A549 (cell line): ENCODE results near the gene ZNF566. TPM values are rescaled to one million over a fixed set of nuclear protein-coding genes. Genes with fewer than 3 reads are reported as not detected.

Experiments
- ATAC-seq, 2 experiments: fragments of 200-7000 bp in 1 of 2; fragments of >200 bp in 1 of 2; cut with Nextera tagmentation in 1 of 2; cut with Tn5 transposase in 1 of 2; 3 replicates each; pipeline versions ENCODE4 v1.8.0 to v1.9.1; 2018 to 2020; ENCODE audit warnings: mild to moderate bottlenecking in 1 of 2, moderate library complexity in 1 of 2
- CTCF ChIA-PET: fragments of 300-600 bp; sonication (Branson Sonifier 250); formaldehyde crosslinking; extraction: SDS; loops from one replicate; lab custom pipeline; 2021; ENCODE audit warnings: antibody characterized with exemption, inconsistent platforms; lab: Yijun Ruan, JAX
- POLR2A ChIA-PET: fragments of 350-600 bp; formaldehyde crosslinking; extraction: SDS; loops from one replicate; lab custom pipeline; 2021; ENCODE audit warnings: antibody characterized with exemption, inconsistent platforms; lab: Yijun Ruan, JAX
- DNase-seq, 2 experiments: peaks; one replicate each; pipeline versions ENCODE4 v3.0.0 to v3.0.0-alpha.2; 2011 to 2016; ENCODE audit warnings: low read depth in 1 of 2, low spot score in 1 of 2
- FAIRE-seq: peaks from 2 replicates; lab custom pipeline; 2011; peaks lifted over from hg19 to GRCh38; lab: Jason Lieb, UNC
- H3K27ac ChIP-seq, 2 experiments: fragments of >200 bp; sonication (Bioruptor Twin); formaldehyde crosslinking; 3 replicates each; pipeline ENCODE4 v1.5.1; 2016 to 2017
- H3K4me1 ChIP-seq: fragments of >200 bp; sonication (Bioruptor Twin); formaldehyde crosslinking; 3 replicates; pipeline ENCODE4 v1.6.1; 2016
- H3K4me2 ChIP-seq: fragments of >200 bp; sonication (Bioruptor Twin); formaldehyde crosslinking; 3 replicates; pipeline ENCODE4 v1.6.1; 2016
- H3K4me3 ChIP-seq: fragments of >200 bp; sonication (Bioruptor Twin); formaldehyde crosslinking; 3 replicates; pipeline ENCODE4 v1.5.1; 2016
- H3K9me3 ChIP-seq: fragments of >200 bp; sonication (Bioruptor Twin); formaldehyde crosslinking; 3 replicates; pipeline ENCODE4 v1.6.1; 2016
- BHLHE40 ChIP-seq: IDR thresholded peaks from 2 replicates; pipeline ENCODE4 v1.6.1; 2012; ENCODE audit warnings: low read depth, low read length, inconsistent platforms
- CBX2 ChIP-seq: fragments of 200-600 bp; sonication (generic); IDR thresholded peaks from 2 replicates; pipeline ENCODE4 v1.6.1; 2016; ENCODE audit warnings: low read depth, mild to moderate bottlenecking, borderline replicate concordance
- CEBPB ChIP-seq, 2 experiments: fragments of >200 bp in 1 of 2; sonication (Bioruptor Twin) in 1 of 2; formaldehyde crosslinking in 1 of 2; IDR thresholded peaks; 2 replicates each; pipeline ENCODE4 v1.6.1; 2012 to 2016
- EHMT2 ChIP-seq: fragments of 200-600 bp; sonication (generic); IDR thresholded peaks from 2 replicates; pipeline ENCODE4 v1.6.1; 2016; ENCODE audit warnings: antibody characterized with exemption, low read depth, mild to moderate bottlenecking, moderate library complexity
- ESRRA ChIP-seq: fragments of 150-350 bp; IDR thresholded peaks from 2 replicates; pipeline ENCODE4 v1.6.1; 2014; ENCODE audit warnings: mild to moderate bottlenecking, low read length, borderline replicate concordance
- FOSL2 ChIP-seq, 2 experiments: fragments of 450-650 bp in 1 of 2; fragments of >200 bp in 1 of 2; sonication (Bioruptor Twin) in 1 of 2; formaldehyde crosslinking; IDR thresholded peaks; 2 replicates each; pipeline versions ENCODE4 v1.5.0 to v1.6.1; 2016 to 2020; ENCODE audit warnings: mild to moderate bottlenecking in 1 of 2, moderate library complexity in 1 of 2
- GATA3 ChIP-seq: IDR thresholded peaks from 2 replicates; pipeline ENCODE4 v1.6.1; 2012; ENCODE audit warnings: borderline replicate concordance
- HOXB5 ChIP-seq: fragments of 250-450 bp; sonication (Bioruptor Pico); IDR thresholded peaks from 2 replicates; pipeline ENCODE4 v1.5.0; 2020; ENCODE audit warnings: mild to moderate bottlenecking, moderate library complexity
- KDM5A ChIP-seq: fragments of 200-600 bp; sonication (generic); IDR thresholded peaks from 2 replicates; pipeline ENCODE4 v1.6.1; 2016; ENCODE audit warnings: antibody characterized with exemption, mild to moderate bottlenecking
- NR3C1 ChIP-seq: fragments of >200 bp; sonication (Bioruptor Twin); formaldehyde crosslinking; IDR thresholded peaks from 3 replicates; pipeline ENCODE4 v1.6.1; 2017
- PHF8 ChIP-seq: fragments of 200-600 bp; sonication (generic); IDR thresholded peaks from 2 replicates; pipeline ENCODE4 v1.6.1; 2016; ENCODE audit warnings: low read depth, mild to moderate bottlenecking, antibody characterized with exemption, moderate library complexity, borderline replicate concordance
- POLR2AphosphoS2 ChIP-seq: conservative IDR thresholded peaks from 2 replicates; pipeline ENCODE4 v1.6.1; 2012; ENCODE audit warnings: low read length, improper control_type of control experiment, inconsistent platforms
- RAD21 ChIP-seq, 2 experiments: fragments of >200 bp in 1 of 2; sonication (Bioruptor Twin) in 1 of 2; formaldehyde crosslinking in 1 of 2; IDR thresholded peaks in 1 of 2; conservative IDR thresholded peaks in 1 of 2; 2 replicates in 1 of 2; 3 replicates in 1 of 2; pipeline ENCODE4 v1.6.1; 2012 to 2018; ENCODE audit warnings: inconsistent platforms in 1 of 2
- RARB ChIP-seq: fragments of 250-450 bp; sonication (Bioruptor Pico); IDR thresholded peaks from 2 replicates; pipeline ENCODE4 v1.8.0; 2021; ENCODE audit warnings: mild to moderate bottlenecking, moderate library complexity
- RCOR1 ChIP-seq: fragments of 150-350 bp; IDR thresholded peaks from 2 replicates; pipeline ENCODE4 v1.6.1; 2014; ENCODE audit warnings: antibody characterized with exemption, low read length, low read depth
- TFCP2L1 ChIP-seq: fragments of 250-450 bp; sonication (Bioruptor Pico); IDR thresholded peaks from 2 replicates; pipeline ENCODE4 v1.5.0; 2021; ENCODE audit warnings: mild to moderate bottlenecking
- TP53 ChIP-seq: fragments of 250-450 bp; sonication (Bioruptor Pico); IDR thresholded peaks from 2 replicates; pipeline ENCODE4 v1.5.0; 2021; ENCODE audit warnings: mild to moderate bottlenecking, moderate library complexity
- ZC3H11A ChIP-seq: fragments of 450-650 bp; IDR thresholded peaks from 2 replicates; pipeline ENCODE4 v1.6.1; 2014; ENCODE audit warnings: antibody characterized with exemption, mild to moderate bottlenecking
- ZNF302 ChIP-seq: fragments of 250-450 bp; sonication (Bioruptor Pico); IDR thresholded peaks from 2 replicates; pipeline ENCODE4 v1.9.0; 2021; ENCODE audit warnings: inconsistent platforms, mild to moderate bottlenecking, moderate library complexity
- WGBS: methylation state at CpG from one replicate; pipeline ENCODE4 v1.1.6; 2017; ENCODE audit errors: missing lambda C conversion rate; 5-methylcytosine and 5-hydroxymethylcytosine counted together
- polyA plus RNA-seq, 4 experiments: library from polyadenylated mRNA; depleted of rRNA in 3 of 4; stranded (reverse); fragments of >200 nt; fragmentation: RNase III in 1 of 4; extraction: RNeasy Plus Mini Kit Qiagen cat#74134 plus additional on column Dnase treatment in 1 of 4; gene quantifications; 2 replicates in 3 of 4; 3 replicates in 1 of 4; pipeline ENCODE4 v1.2.3, GENCODE V29; 2011 to 2017
- TF ChIP-seq, protein P1 (sequence below): fragments of 450-650 bp; IDR thresholded peaks from 2 replicates; pipeline ENCODE4 v1.6.1; 2014; ENCODE audit warnings: antibody characterized with exemption
- TF ChIP-seq, protein P2 (sequence below): fragments of >200 bp; sonication (Bioruptor Twin); formaldehyde crosslinking; IDR thresholded peaks from 2 replicates; pipeline ENCODE4 v1.6.1; 2016
- TF ChIP-seq, protein P3 (sequence below): fragments of 250-450 bp; sonication (Bioruptor Pico); IDR thresholded peaks from 2 replicates; pipeline ENCODE4 v1.5.0; 2021; ENCODE audit warnings: mild to moderate bottlenecking, moderate library complexity, borderline replicate concordance
- TF ChIP-seq, protein P4 (sequence below): fragments of 250-450 bp; sonication (Bioruptor Pico); IDR thresholded peaks from 2 replicates; pipeline ENCODE4 v1.5.0; 2020; ENCODE audit warnings: low read depth, mild to moderate bottlenecking, moderate library complexity
- TF ChIP-seq, protein P5 (sequence below): fragments of 150-350 bp; IDR thresholded peaks from 2 replicates; pipeline ENCODE4 v1.6.1; 2014; ENCODE audit warnings: low read depth, mild to moderate bottlenecking, low read length

The ZNF566 gene
- polyA plus RNA-seq, 2 of the 4 experiments (the other 2 are of a cell fraction): 12.0 to 13.0 TPM

DNA sequence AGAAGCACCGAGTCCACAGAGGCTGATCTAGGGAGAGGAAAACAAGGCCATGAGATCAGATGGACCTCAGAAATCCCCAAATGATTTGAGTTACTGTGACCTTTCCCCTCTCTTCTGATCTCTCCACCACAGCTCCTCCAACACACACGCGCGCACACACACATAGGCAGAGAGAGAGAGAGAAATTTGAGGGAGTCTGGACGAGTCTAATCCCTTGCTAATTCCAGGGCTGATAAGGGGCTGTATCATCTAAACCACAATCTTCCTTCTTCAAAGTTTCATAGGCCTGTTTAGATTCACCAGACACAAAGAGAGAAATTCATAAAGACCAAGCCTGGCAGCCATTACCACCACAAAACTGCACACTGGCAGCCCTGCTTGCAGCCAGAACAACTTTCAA is 79.5 kb downstream of the ZNF566 start:
- Histone ChIP-seq H3K4me2 (no peak overlapping the region), H3K4me3 (no peak overlapping the region), H3K4me1 (no peaks in the 10 kb centered on the region), H3K27ac (no peak overlapping the region), H3K9me3 (peaks cover 92% of the 10 kb centered on the region)
- DNase-seq: no peak
- no peak for ATAC-seq
- ChIA-PET CTCF (interaction anchor here (0.6 kb wide), 1 partner anchor 232 kb away, joined by 3 read pairs; no protein-coding TSS in a partner anchor), POLR2A (no interaction called here)
- WGBS: 60% methylated on average over 5 of the region's 5 CpGs
- FAIRE-seq: no peak
- no peak for TF ChIP-seq ZNF302
- TF ChIP-seq ZC3H11A: no peak
- TF ChIP-seq HOXB5 (CRISPR knock-in tag): no peak
- no peak for TF ChIP-seq PHF8
- TF ChIP-seq, protein P1, sequence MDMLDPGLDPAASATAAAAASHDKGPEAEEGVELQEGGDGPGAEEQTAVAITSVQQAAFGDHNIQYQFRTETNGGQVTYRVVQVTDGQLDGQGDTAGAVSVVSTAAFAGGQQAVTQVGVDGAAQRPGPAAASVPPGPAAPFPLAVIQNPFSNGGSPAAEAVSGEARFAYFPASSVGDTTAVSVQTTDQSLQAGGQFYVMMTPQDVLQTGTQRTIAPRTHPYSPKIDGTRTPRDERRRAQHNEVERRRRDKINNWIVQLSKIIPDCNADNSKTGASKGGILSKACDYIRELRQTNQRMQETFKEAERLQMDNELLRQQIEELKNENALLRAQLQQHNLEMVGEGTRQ: no peak
- TF ChIP-seq KDM5A: no peak
- no peak for TF ChIP-seq GATA3
- no peak for TF ChIP-seq CBX2
- TF ChIP-seq RARB (CRISPR knock-in tag): no peak

DNA sequence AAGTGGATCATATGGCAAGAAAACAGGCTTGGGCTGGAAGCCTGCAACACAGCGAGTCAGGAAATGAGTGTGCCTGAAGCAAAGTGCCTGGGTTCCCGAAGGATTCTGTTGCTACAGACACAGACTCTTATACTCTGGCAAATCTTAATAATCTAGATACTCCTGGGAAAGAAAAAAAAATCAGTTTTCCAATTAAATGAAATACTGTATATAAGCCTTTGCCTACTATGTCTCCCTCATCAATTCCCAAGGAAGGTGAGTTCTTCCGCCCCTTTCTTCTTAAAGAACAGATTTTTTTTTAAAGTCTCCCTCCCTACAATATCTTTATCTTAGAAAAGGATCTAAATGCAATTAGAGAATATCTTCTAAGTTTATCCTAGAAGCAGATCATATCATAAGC is 81.3 kb downstream of the ZNF566 start:
- FAIRE-seq: no peak
- peaks cover 92% of the 10 kb centered on the region for H3K9me3 ChIP-seq
- no peak for ATAC-seq
- no peak overlapping the region for H3K27ac ChIP-seq
- no peak overlapping the region for H3K4me2 ChIP-seq
- POLR2A ChIA-PET: no interaction called here
- CTCF ChIA-PET: no interaction called here
- no peaks in the 10 kb centered on the region for H3K4me1 ChIP-seq
- no peak for DNase-seq
- TF ChIP-seq CEBPB (IDR thresholded peaks at IDR 0.05) (no peak), ESRRA (no peak), RARB (CRISPR knock-in tag) (no peak), BHLHE40 (no peak), RCOR1 (no peak), NR3C1 (no peak), RAD21 (conservative IDR thresholded peaks at IDR 0.05 in 1 of 2, IDR thresholded peaks at IDR 0.05 in 1 of 2) (no peak), TP53 (CRISPR knock-in tag) (no peak), FOSL2 (IDR thresholded peaks at IDR 0.05) (no peak), FOSL2 (CRISPR knock-in tag; IDR thresholded peaks at IDR 0.05) (no peak), EHMT2 (no peak), TFCP2L1 (CRISPR knock-in tag) (no peak), POLR2AphosphoS2 (no peak)
- TF ChIP-seq, protein P2, sequence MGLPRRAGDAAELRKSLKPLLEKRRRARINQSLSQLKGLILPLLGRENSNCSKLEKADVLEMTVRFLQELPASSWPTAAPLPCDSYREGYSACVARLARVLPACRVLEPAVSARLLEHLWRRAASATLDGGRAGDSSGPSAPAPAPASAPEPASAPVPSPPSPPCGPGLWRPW: no peak
- TF ChIP-seq, protein P3, sequence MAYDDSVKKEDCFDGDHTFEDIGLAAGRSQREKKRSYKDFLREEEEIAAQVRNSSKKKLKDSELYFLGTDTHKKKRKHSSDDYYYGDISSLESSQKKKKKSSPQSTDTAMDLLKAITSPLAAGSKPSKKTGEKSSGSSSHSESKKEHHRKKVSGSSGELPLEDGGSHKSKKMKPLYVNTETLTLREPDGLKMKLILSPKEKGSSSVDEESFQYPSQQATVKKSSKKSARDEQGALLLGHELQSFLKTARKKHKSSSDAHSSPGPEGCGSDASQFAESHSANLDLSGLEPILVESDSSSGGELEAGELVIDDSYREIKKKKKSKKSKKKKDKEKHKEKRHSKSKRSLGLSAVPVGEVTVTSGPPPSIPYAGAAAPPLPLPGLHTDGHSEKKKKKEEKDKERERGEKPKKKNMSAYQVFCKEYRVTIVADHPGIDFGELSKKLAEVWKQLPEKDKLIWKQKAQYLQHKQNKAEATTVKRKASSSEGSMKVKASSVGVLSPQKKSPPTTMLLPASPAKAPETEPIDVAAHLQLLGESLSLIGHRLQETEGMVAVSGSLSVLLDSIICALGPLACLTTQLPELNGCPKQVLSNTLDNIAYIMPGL (CRISPR knock-in tag): no peak
- TF ChIP-seq, protein P4, sequence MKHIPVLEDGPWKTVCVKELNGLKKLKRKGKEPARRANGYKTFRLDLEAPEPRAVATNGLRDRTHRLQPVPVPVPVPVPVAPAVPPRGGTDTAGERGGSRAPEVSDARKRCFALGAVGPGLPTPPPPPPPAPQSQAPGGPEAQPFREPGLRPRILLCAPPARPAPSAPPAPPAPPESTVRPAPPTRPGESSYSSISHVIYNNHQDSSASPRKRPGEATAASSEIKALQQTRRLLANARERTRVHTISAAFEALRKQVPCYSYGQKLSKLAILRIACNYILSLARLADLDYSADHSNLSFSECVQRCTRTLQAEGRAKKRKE (CRISPR knock-in tag): no peak
- TF ChIP-seq, protein P5, sequence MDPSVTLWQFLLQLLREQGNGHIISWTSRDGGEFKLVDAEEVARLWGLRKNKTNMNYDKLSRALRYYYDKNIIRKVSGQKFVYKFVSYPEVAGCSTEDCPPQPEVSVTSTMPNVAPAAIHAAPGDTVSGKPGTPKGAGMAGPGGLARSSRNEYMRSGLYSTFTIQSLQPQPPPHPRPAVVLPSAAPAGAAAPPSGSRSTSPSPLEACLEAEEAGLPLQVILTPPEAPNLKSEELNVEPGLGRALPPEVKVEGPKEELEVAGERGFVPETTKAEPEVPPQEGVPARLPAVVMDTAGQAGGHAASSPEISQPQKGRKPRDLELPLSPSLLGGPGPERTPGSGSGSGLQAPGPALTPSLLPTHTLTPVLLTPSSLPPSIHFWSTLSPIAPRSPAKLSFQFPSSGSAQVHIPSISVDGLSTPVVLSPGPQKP: no peak
- WGBS: 61% methylated on average over 3 of the region's 3 CpGs
- no peak overlapping the region for H3K4me3 ChIP-seq
